Stimulated activated CD4-positive, alpha-beta T cell treated with anti-CD3 and anti-CD28 coated beads, Interleukin-2, amount 100 ng/mL, for 48 hours (primary cell): ENCODE results near the gene PIH1D1.
"Not testable (repeated sequence)": the region's sequence is repeated elsewhere in the genome, so short reads cannot be mapped to it uniquely, and the experiment has no call there.

Experiments
- DNase-seq, 2 donors: peaks; one replicate each; pipeline ENCODE4 v3.0.0-alpha.2; 2020

Gene PIH1D1

DNA sequence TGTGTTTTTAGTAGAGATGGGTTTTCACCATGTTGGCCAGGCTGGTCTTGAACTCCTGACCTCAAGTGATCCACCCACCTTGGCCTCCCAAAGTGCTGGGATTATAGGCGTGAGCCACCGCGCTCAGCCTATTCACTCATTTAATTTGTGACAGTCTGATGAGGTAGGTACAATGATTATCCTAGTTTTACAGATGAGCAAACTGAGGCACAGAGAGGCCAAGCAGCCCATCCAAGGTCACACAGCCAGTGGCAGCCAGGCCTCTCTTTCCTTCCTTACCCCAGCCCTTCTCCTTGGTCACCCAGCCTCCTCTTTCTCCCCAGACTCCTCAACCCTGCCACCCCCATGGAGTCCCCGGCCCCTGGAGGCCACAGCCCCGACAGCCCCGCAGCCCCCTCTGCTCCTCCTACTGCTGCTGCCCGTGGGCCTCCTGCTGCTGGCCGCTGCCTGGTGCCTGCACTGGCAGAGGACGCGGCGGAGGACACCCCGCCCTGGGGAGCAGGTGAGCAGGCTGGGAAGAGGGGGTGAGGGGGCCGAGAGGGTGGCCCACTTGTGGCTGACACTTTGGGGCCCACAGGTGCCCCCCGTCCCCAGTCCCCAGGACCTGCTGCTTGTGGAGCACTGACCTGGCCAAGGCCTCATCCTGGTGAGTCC lies 28.5 kb upstream of the PIH1D1 start:
- DNase-seq = no peak

DNA sequence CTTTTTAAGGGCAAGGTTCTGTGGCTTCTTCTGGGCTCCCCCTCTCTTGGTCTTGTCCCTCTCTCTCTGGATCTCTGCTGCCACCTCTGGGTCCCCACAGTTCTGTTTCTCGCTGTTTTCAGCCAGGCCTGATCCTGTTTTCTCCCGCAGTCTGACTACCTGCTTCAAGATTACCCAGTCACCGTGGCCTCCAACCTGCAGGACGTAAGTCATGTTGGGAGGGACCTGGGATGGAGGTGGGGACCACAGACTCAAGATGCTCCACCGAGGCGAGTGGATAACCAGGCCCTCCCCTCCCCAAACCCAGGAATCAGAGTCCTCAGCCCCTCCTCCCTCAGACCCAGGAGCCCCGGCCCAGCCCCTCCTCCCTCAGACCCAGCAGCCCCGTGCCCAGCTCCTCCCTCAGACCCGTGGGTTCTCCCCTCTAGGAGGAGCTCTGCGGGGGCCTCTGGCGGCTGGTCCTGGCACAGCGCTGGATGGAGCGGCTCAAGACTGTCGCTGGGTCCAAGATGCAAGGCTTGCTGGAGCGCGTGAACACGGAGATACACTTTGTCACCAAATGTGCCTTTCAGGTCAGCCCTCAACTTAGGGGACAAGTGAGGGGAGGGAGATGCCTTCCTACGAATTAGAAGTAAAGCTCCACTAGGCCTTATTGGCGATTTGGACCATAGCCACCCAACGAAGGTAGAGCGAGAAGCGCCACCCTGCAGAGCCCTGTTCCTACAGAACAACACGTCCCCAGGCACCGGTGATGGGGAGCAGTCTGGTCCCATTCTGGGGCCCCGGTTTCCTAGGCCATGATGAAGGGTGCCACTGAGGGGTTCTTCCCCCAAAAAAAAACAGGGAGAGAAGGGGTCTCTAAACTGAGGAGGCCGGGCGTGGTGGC lies 24.6 kb upstream of the PIH1D1 start:
- DNase-seq = peak; percentile 71 to 75

DNA sequence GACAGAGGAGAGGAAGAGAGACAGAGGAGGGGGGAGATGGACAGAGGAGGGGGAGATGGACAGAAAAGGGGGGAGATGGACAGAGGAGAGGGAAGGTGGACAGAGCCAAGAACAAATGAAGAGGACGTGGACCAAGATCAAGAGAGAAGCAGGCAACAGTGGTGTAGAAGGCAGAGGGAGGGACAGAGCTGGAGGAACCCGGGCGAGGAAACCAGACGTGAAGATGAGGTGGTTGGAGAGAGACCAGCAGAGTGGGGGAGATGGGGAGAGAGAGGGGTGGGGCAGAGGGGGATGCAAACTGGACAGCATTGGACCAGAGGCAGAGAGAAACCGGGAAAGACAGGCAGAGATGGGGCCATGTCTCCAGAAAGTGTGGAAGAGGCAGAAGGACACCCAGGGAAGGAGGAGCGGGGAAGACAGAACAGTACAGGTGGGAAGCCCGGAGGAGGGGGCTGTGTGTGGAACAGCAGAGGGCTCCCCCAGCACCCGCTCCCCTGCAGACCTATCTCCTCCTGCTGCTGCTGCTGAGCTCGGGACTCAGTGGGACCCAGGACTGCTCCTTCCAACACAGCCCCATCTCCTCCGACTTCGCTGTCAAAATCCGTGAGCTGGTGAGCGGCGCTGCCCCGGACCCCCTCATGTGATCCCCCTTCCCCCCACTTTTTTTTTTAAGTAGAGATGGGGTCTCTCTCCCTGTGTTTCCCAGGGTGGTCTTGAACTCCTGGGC lies 23.7 kb upstream of the PIH1D1 start:
- no peak for DNase-seq

DNA sequence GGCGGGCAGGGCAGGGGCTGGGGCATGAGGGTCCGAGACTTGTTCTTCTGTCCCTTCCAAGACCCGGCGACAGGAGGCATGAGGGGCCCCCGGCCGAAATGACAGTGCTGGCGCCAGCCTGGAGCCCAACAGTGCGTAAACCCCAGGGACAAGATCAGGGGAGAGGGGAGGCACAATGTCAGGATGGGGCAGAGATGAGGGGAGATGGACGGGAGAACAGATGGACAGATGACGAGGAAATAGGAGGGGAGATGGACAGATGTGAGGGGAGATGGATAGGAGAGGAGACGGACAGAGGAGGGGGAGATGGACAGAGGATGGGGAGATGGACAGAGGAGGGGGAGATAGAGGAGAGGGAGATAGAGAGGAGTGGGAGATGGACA lies 22.9 kb upstream of the PIH1D1 start:
- DNase-seq = no peak

DNA sequence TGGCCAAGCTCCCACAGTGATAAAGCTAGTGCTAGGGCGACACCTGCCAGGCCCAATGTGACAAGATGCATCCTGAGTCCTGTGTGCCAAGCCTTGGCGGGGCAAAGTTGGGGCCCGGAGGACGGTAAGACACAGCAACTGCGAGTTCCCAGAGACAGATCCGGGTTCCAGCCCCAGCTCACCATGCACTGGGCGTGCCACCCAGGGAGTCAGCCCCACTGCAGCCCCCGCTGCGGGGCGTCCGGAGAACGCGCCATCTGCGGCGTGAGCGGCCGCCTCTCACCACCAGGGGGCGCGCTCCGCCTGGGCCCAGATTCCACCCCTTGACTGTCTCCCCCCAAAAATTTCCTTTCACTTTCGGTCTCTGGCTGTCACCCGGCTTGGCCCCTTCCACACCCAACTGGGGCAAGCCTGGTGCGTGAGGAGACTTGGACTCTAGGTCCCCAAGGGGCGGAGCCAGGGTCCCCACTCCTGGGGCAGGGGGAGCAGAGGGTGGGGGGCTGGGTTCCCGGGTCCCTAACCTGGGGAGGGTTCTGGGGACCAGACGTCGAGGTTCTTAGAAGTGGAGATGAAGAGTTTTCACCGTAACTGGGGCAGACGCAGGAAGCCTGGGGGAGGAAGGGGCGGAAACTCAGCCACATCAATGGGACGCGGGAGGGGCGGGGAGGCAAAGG lies 22.4 kb upstream of the PIH1D1 start, which contains the start of gene FLT3LG:
Gene FLT3LG, plus strand, starts transcription at position 348 of the 674 bp plus-strand sequence. CDS start 425 bp downstream, outside the sequence.
- peak; percentile 86 to 91 for DNase-seq

DNA sequence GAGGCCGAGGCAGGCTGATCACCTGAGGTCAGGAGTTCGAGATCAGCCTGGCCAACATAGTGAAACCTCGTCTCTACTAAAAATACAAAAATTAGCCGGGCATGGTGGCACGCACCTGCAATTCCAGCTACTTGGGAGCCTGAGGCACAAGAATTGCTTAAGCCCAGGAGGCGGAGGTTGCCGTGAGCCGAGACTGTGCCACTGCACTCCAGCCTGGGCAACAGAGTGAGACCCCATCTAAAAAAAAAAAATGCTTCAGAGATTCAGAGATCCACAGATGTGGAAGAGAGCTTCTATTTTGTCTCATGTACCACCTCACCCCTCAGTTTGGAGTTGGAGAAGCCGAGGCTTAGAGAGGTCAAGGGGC lies 21.9 kb upstream of the PIH1D1 start:
- not testable (repeated sequence) for DNase-seq

DNA sequence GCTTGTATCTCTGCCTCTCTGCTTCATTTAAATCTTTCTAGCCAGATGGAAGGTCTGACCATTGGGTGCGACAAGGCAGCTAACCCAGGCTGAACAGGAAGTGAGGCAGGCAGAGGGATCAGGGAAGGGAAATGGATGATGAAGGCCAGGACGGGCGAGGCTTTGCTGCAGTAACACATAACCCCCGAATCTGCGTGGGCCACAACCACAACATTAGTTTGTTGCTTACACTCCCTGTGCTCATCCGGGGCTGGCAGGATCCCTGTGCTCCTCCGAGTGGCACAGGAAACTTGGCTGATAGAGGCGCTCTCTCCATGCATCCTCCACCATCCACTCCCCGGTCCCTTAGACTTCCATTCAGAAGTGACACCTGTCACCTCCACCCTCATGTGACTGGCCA lies 21.3 kb upstream of the PIH1D1 start:
- no peak for DNase-seq

DNA sequence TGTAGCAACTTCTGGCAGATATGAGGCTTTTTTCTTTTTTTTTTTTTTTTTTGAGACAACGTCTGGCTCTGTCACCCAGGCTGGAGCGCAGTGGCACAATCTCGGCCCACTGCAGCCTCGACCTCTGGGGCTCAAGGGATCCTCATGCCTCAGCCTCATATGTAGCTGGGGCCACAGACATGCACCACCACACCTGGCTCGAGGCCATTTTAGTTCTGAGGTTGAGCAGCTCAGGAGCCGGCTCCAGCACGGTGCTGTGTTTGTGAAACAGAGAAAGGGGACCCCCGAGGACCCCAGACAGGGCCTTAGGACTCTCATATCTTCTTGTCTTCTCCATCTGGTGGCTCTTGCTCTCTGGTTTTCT lies 19.0 kb upstream of the PIH1D1 start:
- no peak for DNase-seq

DNA sequence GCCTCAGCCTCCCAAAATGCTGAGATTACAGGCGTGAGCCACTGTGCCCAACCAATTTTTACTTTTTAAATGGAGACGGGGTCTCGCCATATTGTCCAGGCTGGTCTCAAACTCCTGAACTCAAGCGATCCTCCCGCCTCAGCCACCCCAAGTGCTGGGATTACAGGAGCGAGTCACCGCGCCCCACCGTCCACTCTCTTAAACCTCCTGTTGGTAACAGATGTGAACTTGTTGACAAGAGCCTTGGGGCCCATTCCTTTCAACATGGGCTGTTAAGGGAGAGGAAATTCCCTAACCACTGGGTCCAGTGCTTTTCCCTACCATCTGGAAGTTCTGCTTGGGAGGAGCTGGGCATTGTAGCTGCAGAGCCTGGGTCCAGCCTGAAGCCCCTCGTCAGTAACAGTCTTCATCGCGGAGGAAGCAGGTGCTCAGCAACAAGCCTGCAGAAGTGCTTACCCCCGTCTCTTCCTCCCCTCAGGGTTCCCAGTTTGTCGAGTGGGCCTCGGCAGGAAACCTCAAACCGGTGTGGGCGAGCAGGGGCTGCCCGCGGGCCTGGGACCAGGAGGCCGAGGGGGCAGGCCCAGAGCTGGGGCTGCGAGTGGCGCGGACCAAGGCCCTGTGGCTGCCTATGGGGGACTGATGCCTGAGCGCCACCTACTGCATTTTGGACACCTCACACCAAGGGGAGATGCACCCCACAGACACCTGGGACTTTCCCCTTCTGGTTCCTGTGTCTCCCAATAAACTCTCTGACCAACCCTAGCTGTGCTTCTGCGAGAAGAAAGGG lies 18.4 kb upstream of the PIH1D1 start:
- DNase-seq = peak; percentile 59 to 64

DNA sequence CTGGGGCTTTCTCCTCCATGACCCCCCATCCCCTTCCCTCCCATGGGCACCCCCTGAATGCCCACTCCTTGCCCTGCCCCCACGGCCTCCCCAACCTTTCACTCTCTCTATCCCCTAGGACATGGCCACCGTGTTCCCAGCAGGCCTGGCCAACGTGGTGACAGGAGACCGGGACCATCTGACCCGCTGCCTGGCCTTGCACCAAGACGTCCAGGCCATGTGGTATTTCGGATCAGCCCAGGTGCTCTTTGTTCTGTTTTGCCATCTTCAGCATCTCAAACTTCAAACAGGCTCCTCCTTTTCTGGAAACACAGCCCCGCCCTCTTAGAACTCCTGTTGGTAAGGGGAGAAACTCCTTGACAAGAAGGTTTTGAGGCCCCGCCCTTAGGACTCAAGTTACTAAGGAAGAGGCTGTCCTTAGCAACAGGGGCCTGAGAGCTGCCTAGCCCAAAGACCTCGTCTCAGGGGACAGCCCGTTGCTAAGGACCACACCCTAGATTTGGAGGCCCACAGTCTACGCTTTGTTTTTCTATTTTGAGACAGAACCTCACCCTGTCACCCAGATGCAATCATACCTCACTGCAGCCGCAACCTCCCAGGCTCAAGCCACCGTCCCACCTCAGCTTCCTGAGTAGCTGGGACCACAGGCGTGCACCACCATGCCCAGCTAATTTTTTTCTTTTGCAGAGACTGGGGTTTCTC lies 17.3 kb upstream of the PIH1D1 start:
- peak in 1 of 2 donors; percentile 58 for DNase-seq

DNA sequence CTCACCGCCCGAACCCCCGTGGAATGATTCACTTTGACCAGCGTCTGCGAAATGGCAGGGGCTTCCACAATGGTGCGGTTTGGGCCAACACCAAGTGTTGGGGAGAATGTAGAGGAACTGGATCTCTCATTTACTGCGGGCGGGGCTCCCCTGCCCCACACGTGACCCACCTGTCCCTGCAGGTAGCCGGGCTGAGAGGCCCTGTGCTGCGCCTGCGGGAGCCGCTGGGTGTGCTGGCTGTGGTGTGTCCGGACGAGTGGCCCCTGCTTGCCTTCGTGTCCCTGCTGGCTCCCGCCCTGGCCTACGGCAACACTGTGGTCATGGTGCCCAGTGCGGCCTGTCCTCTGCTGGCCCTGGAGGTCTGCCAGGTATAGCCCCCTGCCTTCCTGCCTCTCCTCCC lies 16.6 kb upstream of the PIH1D1 start:
- DNase-seq = no peak

DNA sequence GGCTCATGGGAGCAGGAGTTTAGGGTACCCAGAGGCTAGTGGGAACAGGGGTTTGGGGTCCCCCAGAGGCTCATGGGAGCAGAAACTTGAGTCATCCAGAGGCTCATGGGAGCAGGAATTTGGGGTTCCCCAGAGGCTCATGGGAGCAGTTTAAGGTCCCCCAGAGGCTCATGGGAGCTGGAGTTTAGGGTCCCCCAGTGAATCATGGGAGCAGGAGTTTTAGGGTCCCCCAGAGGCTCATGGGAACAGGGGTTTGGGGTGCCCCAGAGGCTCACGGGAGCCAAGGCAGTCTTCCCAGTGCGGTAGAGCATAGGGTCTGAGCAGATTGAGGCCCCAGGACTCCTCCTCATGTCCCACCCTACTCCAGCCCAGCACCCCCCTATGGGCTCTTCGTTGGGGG lies 13.8 kb upstream of the PIH1D1 start:
- no peak for DNase-seq

DNA sequence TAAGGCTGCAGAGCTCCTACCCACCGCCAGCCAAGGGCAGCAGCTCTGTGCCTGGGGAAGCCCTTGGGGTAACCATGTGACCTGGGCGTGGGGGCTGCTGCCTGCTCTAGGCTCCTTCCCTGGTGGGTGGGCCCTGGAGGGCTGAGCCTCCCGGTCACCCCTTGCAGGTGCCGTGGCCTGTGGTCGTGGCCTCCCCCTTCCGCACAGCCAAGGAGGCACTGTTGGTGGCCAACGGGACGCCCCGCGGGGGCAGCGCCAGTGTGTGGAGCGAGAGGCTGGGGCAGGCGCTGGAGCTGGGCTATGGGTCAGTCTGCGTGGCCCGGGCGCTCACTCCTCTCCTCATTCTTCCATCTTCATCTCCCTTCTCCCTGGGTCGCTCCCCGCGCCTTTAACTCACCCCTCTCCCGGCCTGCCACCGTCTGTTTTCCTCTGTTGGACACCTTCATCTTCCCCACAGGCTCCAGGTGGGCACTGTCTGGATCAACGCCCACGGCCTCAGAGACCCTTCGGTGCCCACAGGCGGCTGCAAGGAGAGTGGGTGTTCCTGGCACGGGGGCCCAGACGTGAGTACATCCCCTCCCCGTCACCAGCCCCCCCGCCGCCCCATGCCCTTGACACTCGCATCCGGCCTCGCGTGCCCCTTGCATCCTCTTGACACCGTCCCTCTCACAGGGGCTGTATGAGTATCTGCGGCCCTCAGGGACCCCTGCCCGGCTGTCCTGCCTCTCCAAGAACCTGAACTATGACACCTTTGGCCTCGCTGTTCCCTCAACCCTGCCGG lies 12.5 kb upstream of the PIH1D1 start:
- no peak for DNase-seq

DNA sequence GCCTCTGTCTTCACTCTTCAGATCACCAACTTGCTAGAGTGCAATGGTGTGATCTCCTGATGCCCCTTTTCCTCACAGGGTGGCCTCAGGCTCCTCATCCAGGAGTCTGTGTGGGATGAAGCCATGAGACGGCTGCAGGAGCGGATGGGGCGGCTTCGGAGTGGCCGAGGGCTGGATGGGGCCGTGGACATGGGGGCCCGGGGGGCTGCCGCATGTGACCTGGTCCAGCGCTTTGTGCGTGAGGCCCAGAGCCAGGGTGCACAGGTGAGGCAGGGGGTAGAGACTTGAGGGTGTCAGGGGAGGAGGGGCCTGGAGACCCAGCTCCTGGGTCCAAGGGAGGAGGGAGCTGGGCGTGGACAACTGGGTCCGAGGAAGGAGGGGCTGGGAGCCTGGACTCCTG lies 10.9 kb upstream of the PIH1D1 start:
- DNase-seq = no peak

DNA sequence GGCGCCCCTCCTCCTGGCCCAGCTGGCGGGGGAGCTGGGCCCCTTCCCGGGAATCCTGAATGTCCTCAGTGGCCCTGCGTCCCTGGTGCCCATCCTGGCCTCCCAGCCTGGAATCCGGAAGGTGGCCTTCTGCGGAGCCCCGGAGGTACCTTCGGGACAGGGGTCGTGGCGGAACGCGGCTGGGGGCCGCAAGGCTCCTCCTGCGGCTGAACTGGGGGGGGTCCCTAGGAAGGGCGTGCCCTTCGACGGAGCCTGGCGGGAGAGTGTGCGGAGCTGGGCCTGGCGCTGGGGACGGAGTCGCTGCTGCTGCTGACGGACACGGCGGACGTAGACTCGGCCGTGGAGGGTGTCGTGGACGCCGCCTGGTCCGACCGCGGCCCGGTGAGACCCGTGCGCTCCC lies 10.0 kb upstream of the PIH1D1 start:
- no peak for DNase-seq

DNA sequence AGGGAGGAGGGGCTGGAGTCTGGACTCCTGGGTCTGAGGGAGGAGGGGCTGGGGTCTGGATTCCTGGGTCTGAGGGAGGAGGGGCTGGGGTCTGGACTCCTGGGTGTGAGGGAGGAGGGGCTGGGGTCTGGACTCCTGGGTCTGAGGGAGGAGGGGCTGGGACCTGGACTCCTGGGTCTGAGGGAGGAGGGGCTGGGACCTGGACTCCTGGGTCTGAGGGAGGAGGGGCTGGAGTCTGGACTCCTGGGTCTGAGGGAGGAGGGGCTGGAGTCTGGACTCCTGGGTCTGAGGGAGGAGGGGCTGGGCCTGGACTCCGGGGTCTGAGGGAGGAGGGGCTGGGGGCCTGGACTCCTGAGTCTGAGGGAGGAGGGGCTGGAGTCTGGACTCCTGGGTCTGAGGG lies 9.5 kb upstream of the PIH1D1 start:
- not testable (repeated sequence) for DNase-seq

DNA sequence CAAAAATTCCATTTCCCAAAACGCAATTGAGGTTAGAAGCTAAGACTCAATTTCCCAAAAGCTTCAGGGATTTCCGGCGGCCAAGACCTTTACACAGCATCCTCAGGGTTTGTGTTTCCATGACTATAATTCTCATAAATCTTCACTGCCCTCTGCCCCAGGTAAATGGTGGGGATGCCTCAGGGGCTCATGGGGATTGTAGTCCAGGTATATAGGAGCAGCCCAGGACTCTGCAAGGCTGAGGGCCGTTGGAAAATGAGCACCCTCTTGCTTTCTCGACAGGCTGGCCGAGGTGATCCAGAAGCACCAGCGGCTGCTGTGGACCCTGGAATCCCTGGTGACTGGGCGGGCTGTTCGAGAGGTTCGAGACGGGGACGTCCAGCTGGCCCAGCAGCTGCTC lies 7.8 kb upstream of the PIH1D1 start:
- DNase-seq = no peak

DNA sequence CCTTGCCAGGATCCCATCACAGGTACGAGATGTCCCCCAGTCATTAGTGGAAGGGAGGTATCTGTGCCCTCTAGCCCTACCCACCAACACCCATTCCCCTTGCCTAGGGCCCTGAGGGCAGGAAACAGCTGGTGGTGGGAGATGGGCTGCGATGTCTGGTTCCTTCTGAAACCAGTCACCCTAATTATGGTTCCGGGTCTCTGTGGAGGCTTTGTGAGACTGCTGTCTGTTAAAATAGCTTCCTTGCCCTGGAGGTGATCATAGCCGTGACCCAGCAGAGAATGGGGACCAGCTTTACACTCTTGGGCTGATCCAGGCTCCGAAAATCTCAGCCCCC lies 6.9 kb upstream of the PIH1D1 start:
- DNase-seq = no peak

DNA sequence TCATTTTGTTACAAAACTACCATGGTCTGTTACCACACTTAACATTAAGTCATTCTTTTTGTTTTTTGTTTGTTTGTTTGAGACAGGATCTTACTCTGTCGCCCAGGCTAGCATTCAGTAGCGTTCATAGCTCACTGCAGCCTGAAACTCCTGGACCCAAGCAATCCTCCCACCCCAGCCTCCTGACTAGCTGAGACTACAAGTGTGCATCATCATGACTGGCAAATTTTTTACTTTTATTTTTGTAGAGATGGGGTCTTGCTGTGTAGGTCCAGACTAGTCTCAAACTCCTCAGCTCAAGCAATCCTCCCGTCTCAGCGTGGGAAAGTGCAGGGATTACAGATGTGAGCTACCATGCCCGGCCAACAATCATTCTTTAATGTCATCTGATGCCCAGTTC lies 4.7 kb upstream of the PIH1D1 start:
- no peak for DNase-seq

DNA sequence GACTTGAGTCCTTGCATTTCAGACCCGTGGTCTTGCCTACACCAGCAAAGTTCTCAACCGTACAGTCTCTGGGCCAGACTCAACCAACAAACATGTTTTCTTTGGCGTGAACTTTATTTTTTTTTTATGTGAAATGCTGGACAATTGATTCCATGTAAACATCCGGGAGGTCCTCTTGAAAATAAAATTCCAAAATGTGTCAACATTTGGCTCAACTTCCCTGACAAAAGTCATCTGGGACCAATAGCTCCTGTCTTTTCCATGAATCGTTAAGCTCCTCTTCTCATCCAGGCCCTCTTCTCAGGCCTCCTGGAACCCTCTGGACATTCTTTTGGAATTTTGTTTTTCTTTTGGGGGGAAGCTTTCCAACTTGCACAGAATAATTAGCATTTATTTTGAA lies 4.2 kb upstream of the PIH1D1 start:
- no peak for DNase-seq

DNA sequence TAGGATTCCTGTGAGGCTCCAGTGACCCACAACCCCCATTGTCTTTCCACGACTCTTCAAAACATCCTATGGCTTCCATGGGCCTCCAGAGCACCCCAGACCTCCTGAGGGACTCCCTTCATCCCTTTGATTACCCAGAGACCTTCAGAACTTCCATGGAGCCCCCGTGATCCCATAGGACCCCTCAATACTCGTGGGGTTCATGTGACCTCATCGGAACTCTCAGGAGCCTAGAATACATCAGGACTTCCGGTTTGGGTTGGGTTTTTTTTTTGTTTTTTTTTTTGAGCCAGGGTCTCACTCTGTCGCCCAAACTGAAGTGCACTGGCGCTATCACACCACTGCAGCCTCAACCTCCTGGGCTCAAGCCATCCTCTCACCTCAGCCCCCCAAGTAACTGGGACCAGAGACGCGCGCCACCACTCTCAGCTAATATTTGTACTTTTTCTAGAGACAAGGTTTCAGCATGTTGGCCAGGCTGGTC lies 2.2 kb upstream of the PIH1D1 start:
- no peak for DNase-seq
